IPS DF 6.9 (cell line): ENCODE measurements around the gene NEB.
"Not testable (repeated sequence)": the region's sequence is repeated elsewhere in the genome, so short reads cannot be mapped to it uniquely, and the experiment has no call there.

ENCODE experiments used
- DNase-seq: peaks from one replicate; pipeline ENCODE4 v3.0.0-alpha.2; 2013; ENCODE audit warnings: low read depth, low spot score
- H3K27ac ChIP-seq: one replicate; pipeline ENCODE4 v1.5.1; 2013; ENCODE audit warnings: low read length, control low read depth
- H3K27me3 ChIP-seq: 2 replicates; pipeline ENCODE4 v1.6.1; 2013; ENCODE audit warnings: mild to moderate bottlenecking, low read length; ENCODE audit not compliant: control insufficient read depth, insufficient read depth
- H3K36me3 ChIP-seq: 2 replicates; pipeline ENCODE4 v1.6.1; 2013; ENCODE audit warnings: low read length; ENCODE audit not compliant: control insufficient read depth, insufficient read depth
- H3K4me1 ChIP-seq: 2 replicates; pipeline ENCODE4 v1.6.1; 2013; ENCODE audit warnings: low read length; ENCODE audit not compliant: control insufficient read depth, insufficient read depth
- H3K4me3 ChIP-seq: 2 replicates; pipeline ENCODE4 v1.5.1; 2013; ENCODE audit warnings: mild to moderate bottlenecking, low read length
- H3K9me3 ChIP-seq: 2 replicates; pipeline ENCODE4 v1.6.1; 2013; ENCODE audit warnings: low read length, inconsistent platforms; ENCODE audit not compliant: control insufficient read depth, insufficient read depth
- WGBS: extraction: QIAGEN DNeasy Blood & Tissue Kit; methylation state at CpG from one replicate; pipeline ENCODE4 v1.1.7; 2013; ENCODE audit warnings: mixed read lengths, missing lambda C conversion rate; ENCODE audit not compliant: insufficient read length, insufficient coverage; 5-methylcytosine and 5-hydroxymethylcytosine counted together

Gene NEB

DNA sequence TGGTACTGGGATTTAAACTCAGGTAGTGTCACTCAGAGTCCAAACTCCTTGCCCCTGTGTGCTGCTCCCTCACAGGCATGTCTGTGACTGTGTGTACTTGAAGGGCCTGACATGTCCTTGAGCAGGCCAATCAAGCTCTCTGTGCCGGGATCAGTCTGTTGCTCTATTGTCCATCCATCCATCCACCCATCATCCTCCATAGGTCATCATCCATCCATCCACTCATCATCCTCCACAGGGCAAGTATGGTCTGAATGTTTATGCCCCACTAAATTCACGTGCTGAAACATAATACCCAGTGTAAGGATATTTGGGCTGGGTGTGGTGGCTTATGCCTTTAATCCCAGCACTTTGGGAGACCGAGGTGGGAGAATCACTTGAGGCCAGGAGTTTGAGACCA is 24.5 kb upstream of the NEB start:
- H3K27ac ChIP-seq, result no peak overlapping the region
- peaks cover 1% of the 10 kb centered on the region; the same call in 1 of the 2 replicates for H3K4me1 ChIP-seq
- no peaks in the 10 kb centered on the region for H3K27me3 ChIP-seq
- no peak overlapping the region for H3K4me3 ChIP-seq
- no peaks in the 10 kb centered on the region for H3K36me3 ChIP-seq
- no peaks in the 10 kb centered on the region for H3K9me3 ChIP-seq
- WGBS, result no CpG with 5 or more reads among the region's 3 CpGs
- no peak for DNase-seq

- Histone ChIP-seq H3K27ac (no peak overlapping the region), H3K27me3 (no peaks in the 10 kb centered on the region), H3K4me1 (peaks cover 1% of the 10 kb centered on the region; the same call in 1 of the 2 replicates), H3K4me3 (no peak overlapping the region), H3K36me3 (no peaks in the 10 kb centered on the region), H3K9me3 (no peaks in the 10 kb centered on the region)
- no CpG with 5 or more reads among the region's 1 CpG for WGBS
- DNase-seq, result no peak
Observed at GRCh38 chr2:151757861-151758260, 23.6 kb upstream of the NEB start.

DNA sequence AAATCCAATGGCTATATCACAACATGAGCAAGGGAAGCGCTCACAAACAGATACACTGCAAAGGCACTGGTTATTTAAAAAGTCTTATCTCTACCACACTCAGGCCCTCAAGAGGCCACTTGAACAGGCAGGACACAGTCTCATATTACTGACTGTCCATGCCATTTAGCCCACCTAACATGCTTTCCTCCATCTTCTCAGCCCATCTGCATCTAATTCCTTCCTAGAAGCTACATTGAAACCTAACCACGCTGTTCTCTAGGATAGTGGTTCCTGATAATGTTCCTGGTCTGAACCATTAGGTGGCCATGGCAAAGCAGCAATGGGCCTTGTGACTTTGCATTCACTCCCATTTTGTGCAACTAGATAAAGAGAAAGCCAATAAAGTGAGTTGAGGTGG is 22.5 kb upstream of the NEB start:
- H3K27ac ChIP-seq, result no peak overlapping the region
- no peaks in the 10 kb centered on the region for H3K27me3 ChIP-seq
- WGBS, result no CpG with 5 or more reads among the region's 2 CpGs
- no peaks in the 10 kb centered on the region for H3K9me3 ChIP-seq
- no peak overlapping the region for H3K4me3 ChIP-seq
- H3K36me3 ChIP-seq, result no peaks in the 10 kb centered on the region
- peaks cover 1% of the 10 kb centered on the region; the same call in 1 of the 2 replicates for H3K4me1 ChIP-seq
- no peak for DNase-seq

GRCh38 chr2:151754253-151754897 is 20.1 kb upstream of the NEB start:
- no peaks in the 10 kb centered on the region for H3K27me3 ChIP-seq
- no peak overlapping the region for H3K4me3 ChIP-seq
- DNase-seq, result no peak
- no peaks in the 10 kb centered on the region for H3K36me3 ChIP-seq
- no CpG with 5 or more reads among the region's 1 CpG for WGBS
- H3K27ac ChIP-seq, result no peak overlapping the region
- H3K9me3 ChIP-seq, result no peaks in the 10 kb centered on the region
- peaks cover 1% of the 10 kb centered on the region; the same call in 1 of the 2 replicates for H3K4me1 ChIP-seq

- Histone ChIP-seq H3K36me3 (no peaks in the 10 kb centered on the region), H3K27ac (no peak overlapping the region), H3K27me3 (no peaks in the 10 kb centered on the region), H3K4me3 (no peak overlapping the region), H3K4me1 (peaks cover 1% of the 10 kb centered on the region; the same call in 1 of the 2 replicates), H3K9me3 (no peaks in the 10 kb centered on the region)
- no peak for DNase-seq
Observed at GRCh38 chr2:151753540-151753939, 19.3 kb upstream of the NEB start.

DNA sequence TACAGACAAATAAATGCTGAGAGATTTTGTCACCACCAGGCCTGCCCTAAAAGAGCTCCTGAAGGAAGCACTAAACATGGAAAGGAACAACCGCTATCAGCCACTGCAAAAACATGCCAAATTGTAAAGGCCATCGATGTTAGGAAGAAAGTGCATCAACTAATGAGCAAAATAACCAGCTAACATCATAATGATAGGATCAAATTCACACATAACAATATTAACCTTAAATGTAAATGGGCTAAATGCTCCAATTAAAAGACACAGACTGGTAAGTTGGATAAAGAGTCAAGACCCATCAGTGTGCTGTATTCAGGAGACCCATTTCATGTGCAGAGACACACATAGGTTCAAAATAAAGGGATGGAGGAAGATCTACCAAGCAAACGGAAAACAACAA is 11.0 kb upstream of the NEB start:
- not testable (repeated sequence) for H3K27ac ChIP-seq, H3K4me1 ChIP-seq, H3K36me3 ChIP-seq, H3K27me3 ChIP-seq, DNase-seq, H3K9me3 ChIP-seq, H3K4me3 ChIP-seq
- no CpG with 5 or more reads among the region's 3 CpGs for WGBS

DNA sequence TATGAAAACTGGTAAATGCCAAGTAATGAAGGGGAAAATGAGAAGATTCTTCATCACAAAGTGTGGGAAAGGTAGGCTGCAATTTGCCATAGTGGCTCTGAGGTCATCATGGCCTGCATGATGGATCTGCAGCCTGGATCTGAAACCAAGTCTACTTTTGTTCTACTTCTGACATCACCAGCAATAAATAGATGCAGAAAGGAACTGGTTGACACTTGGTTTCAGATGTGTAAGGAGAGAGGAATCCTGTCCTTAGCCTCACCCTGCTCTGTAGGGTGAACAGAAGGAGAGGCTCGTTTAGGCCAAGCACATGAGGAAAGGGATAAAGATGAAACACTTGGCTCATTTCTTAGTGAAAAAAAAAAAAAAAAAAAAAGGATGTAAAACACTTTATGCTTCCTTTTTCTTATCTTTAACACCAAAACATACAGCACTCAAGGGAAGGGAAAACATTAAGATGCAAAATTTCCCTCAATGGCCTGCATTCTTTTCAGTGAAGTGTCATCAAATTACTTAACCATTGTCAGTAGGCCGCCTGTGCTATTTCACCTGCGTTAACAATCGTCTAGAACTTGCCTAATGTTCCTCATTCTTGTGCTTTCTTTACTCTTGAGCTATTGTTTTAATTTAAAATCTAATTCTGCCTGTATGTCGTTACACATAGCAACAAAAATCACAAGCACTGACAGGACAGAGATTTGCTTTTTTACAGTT is 3.9 kb downstream of the NEB start:
- no CpG with 5 or more reads among the region's 5 CpGs for WGBS
- Histone ChIP-seq H3K27ac (no peak overlapping the region), H3K9me3 (no peaks in the 10 kb centered on the region), H3K36me3 (no peaks in the 10 kb centered on the region), H3K27me3 (no peaks in the 10 kb centered on the region), H3K4me1 (peaks cover 8% of the 10 kb centered on the region; the same call in 1 of the 2 replicates), H3K4me3 (no peak overlapping the region)
- DNase-seq, result no peak

DNA sequence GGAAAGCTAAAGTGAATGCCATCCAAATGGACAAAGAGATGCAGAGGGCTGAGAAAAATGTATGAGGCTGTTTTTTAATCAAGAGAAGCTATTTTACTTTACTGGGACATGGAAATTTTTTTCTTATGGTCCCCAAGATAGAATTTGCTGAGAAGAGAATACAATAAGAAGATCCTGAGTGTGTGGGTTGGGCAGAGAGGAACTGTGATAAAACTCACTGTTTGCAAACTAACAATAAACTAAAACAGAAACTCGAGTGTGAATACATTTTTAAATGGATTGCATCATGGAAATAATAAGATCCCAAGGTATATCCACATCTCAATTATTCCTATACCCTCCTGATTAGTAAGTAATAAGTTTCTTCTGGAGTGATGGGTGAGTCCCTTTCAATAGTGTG is 4.4 kb downstream of the NEB start:
- Histone ChIP-seq H3K27ac (no peak overlapping the region), H3K4me1 (peaks cover 8% of the 10 kb centered on the region; the same call in 1 of the 2 replicates)
- no CpG with 5 or more reads among the region's 1 CpG for WGBS

DNA sequence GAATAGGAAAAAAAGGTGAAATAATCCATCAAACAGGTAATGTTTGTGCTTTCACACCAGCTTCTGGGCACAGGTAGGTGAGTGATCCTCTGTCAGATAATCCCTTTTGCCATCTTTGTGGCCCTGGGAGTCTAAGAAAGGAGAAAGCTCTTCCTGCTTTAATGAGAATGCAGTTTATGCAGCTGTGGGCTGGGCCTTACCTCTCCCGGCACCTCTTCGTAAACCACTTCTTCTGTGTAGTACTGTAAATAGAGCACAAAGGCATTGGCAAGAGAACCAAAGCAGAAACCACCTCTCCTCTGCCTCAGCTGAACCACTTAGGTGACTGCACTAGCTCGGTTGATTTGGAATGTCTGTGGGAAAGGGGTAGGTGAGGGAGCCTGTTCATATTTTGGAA is 4.9 kb downstream of the NEB start:
- Histone ChIP-seq H3K9me3 (no peaks in the 10 kb centered on the region), H3K4me1 (peaks cover 8% of the 10 kb centered on the region; the same call in 1 of the 2 replicates), H3K4me3 (no peak overlapping the region), H3K36me3 (no peaks in the 10 kb centered on the region), H3K27ac (no peak overlapping the region), H3K27me3 (no peaks in the 10 kb centered on the region)
- no CpG with 5 or more reads among the region's 3 CpGs for WGBS
- no peak for DNase-seq

More for the DNA sequence above, 4.4 kb downstream of the NEB start:
- Histone ChIP-seq H3K4me3 (no peak overlapping the region), H3K9me3 (no peaks in the 10 kb centered on the region), H3K36me3 (no peaks in the 10 kb centered on the region), H3K27me3 (no peaks in the 10 kb centered on the region)
- no peak for DNase-seq

DNA sequence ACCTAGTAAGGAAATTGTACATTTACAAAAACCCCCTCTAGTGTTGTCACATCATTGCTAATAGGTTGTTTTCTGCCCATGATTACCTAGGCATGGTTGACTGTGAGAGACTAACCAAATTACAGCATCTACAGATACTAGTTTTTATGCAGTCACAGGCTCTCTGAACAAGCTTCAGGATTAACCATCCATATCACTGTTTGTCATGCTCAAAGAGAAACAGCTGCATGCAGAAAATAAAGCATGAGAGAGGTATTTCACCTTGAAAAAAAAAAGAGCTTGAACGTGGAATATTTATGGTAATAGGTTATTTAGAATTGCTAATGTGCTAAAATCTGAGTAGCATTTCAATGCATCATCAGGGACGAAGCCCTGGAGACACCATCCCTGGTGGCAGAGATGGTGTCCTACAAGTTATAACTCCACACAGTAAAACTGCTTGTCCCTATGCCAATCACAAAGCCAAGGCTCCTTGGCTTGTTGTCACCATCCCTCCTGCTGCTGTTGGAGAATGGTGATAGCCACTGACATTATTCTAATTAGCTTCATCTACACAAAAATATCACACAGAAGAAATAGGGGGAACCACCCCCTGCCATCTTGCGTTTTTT is 5.4 kb downstream of the NEB start:
- no peak overlapping the region for H3K4me3 ChIP-seq
- H3K36me3 ChIP-seq, result no peaks in the 10 kb centered on the region
- peaks cover 8% of the 10 kb centered on the region; the same call in 1 of the 2 replicates for H3K4me1 ChIP-seq
- DNase-seq, result no peak
- H3K9me3 ChIP-seq, result no peaks in the 10 kb centered on the region
- no CpG with 5 or more reads among the region's 3 CpGs for WGBS
- no peak overlapping the region for H3K27ac ChIP-seq
- no peaks in the 10 kb centered on the region for H3K27me3 ChIP-seq
